Mononuclear cell (primary cell): ENCODE results near the gene SFXN2. TPM values are rescaled to one million over a fixed set of nuclear protein-coding genes. Genes with fewer than 3 reads are reported as not detected.
A peak's percentile ranks its signal among the peaks of the same experiment; 100 is the strongest.
"Not testable (repeated sequence)": the region's sequence is repeated elsewhere in the genome, so short reads cannot be mapped to it uniquely, and the experiment has no call there.

ENCODE experiments used
- H3K27me3 ChIP-seq: 2 replicates; pipeline ENCODE4 v1.6.0; 2011; ENCODE audit warnings: low read length, control low read depth; ENCODE audit not compliant: insufficient read depth
- H3K4me1 ChIP-seq: 2 replicates; pipeline ENCODE4 v1.5.1; 2011; ENCODE audit warnings: mild to moderate bottlenecking, low read length, control low read depth; ENCODE audit not compliant: insufficient read depth
- H3K4me3 ChIP-seq: 2 replicates; pipeline ENCODE4 v1.5.1; 2011; ENCODE audit warnings: mild to moderate bottlenecking, low read length, moderate library complexity
- H3K9me3 ChIP-seq: 2 replicates; pipeline ENCODE4 v1.5.1; 2011; ENCODE audit warnings: low read depth, mild to moderate bottlenecking, control low read depth, low read length
- total RNA-seq: library from RNA; depleted of rRNA; stranded (reverse); fragments of >200 nt; gene quantifications from one replicate; pipeline ENCODE4 v1.2.3, GENCODE V29; 2012

SFXN2 gene
- 2.2 TPM for total RNA-seq

- Histone ChIP-seq H3K9me3 (no peaks in the 10 kb centered on the region), H3K27me3 (no peaks in the 10 kb centered on the region), H3K4me1 (peaks cover 27% of the 10 kb centered on the region), H3K4me3 (peak within 1 kb of the TSS; percentile 76)
Measured at GRCh38 chr10:102714621-102715455, at the start of gene SFXN2. Gene SFXN2 (plus strand): TSS chr10:102714636. CDS start chr10:102726637, 12,001 bp downstream.

- Histone ChIP-seq H3K4me1 (peaks cover 17% of the 10 kb centered on the region), H3K4me3 (no peak overlapping the region), H3K9me3 (no peaks in the 10 kb centered on the region), H3K27me3 (no peaks in the 10 kb centered on the region)
Measured at GRCh38 chr10:102665904-102666509, 48.4 kb upstream of the SFXN2 start.

- H3K4me1 ChIP-seq = peaks cover 14% of the 10 kb centered on the region
- H3K4me3 ChIP-seq, H3K9me3 ChIP-seq, H3K27me3 ChIP-seq: not testable (repeated sequence)
Measured at GRCh38 chr10:102667411-102667810, 47.0 kb upstream of the SFXN2 start.

GRCh38 chr10:102668326-102669107, 45.9 kb upstream of the SFXN2 start:
- H3K4me3 ChIP-seq = no peak overlapping the region
- H3K4me1 ChIP-seq = peaks cover 25% of the 10 kb centered on the region
- H3K27me3 ChIP-seq = no peaks in the 10 kb centered on the region

GRCh38 chr10:102669206-102670064, 45.0 kb upstream of the SFXN2 start:
- H3K9me3 ChIP-seq = no peaks in the 10 kb centered on the region
- H3K27me3 ChIP-seq = no peaks in the 10 kb centered on the region

More at GRCh38 chr10:102668326-102669107, 45.9 kb upstream of the SFXN2 start:
- no peaks in the 10 kb centered on the region for H3K9me3 ChIP-seq

GRCh38 chr10:102670065-102670670, 44.3 kb upstream of the SFXN2 start:
- H3K27me3 ChIP-seq = no peaks in the 10 kb centered on the region
- no peaks in the 10 kb centered on the region for H3K9me3 ChIP-seq
- H3K4me3 ChIP-seq = no peak overlapping the region
- peaks cover 41% of the 10 kb centered on the region for H3K4me1 ChIP-seq

More at GRCh38 chr10:102669206-102670064, 45.0 kb upstream of the SFXN2 start:
- no peak overlapping the region for H3K4me3 ChIP-seq
- H3K4me1 ChIP-seq = peaks cover 34% of the 10 kb centered on the region

GRCh38 chr10:102670871-102671434, 43.5 kb upstream of the SFXN2 start:
- Histone ChIP-seq H3K9me3 (no peaks in the 10 kb centered on the region), H3K27me3 (no peaks in the 10 kb centered on the region), H3K4me3 (no peak overlapping the region), H3K4me1 (peaks cover 49% of the 10 kb centered on the region)

- Histone ChIP-seq H3K4me1 (peaks cover 69% of the 10 kb centered on the region), H3K9me3 (no peaks in the 10 kb centered on the region), H3K27me3 (no peaks in the 10 kb centered on the region), H3K4me3 (no peak overlapping the region)
Measured at GRCh38 chr10:102673236-102673818, 41.1 kb upstream of the SFXN2 start.

- peak overlapping the region; percentile 13 for H3K4me3 ChIP-seq
- no peaks in the 10 kb centered on the region for H3K27me3 ChIP-seq
- peaks cover 75% of the 10 kb centered on the region for H3K4me1 ChIP-seq
- no peaks in the 10 kb centered on the region for H3K9me3 ChIP-seq
Measured at GRCh38 chr10:102673819-102674511, 40.5 kb upstream of the SFXN2 start.

GRCh38 chr10:102674566-102674965, 39.9 kb upstream of the SFXN2 start:
- peak overlapping the region; percentile 13 for H3K4me3 ChIP-seq
- H3K9me3 ChIP-seq = no peaks in the 10 kb centered on the region
- peaks cover 76% of the 10 kb centered on the region for H3K4me1 ChIP-seq
- H3K27me3 ChIP-seq = no peaks in the 10 kb centered on the region

- H3K9me3 ChIP-seq = no peaks in the 10 kb centered on the region
- no peak overlapping the region for H3K4me3 ChIP-seq
- peaks cover 74% of the 10 kb centered on the region for H3K4me1 ChIP-seq
- no peaks in the 10 kb centered on the region for H3K27me3 ChIP-seq
Measured at GRCh38 chr10:102675011-102675665, 39.3 kb upstream of the SFXN2 start.

- Histone ChIP-seq H3K9me3 (no peaks in the 10 kb centered on the region), H3K4me3 (no peak overlapping the region), H3K27me3 (no peaks in the 10 kb centered on the region), H3K4me1 (peaks cover 74% of the 10 kb centered on the region)
Measured at GRCh38 chr10:102675666-102676533, 38.5 kb upstream of the SFXN2 start.
